ENCODE data around the gene OR10H3. TPM values are rescaled to one million over a fixed set of nuclear protein-coding genes. Genes with fewer than 3 reads are reported as not detected.

OR10H3 gene, protein sequence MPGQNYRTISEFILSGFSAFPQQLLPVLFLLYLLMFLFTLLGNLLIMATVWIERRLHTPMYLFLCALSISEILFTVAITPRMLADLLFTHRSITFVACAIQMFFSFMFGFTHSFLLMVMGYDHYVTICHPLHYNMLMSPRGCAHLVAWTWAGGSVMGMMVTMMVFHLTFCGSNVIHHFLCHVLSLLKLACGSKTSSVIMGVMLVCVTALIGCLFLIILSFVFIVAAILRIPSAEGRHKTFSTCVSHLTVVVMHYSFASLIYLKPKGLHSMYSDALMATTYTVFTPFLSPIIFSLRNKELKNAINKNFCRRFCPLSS
- not detected in 2 replicates for total RNA-seq (2014; rRNA removed)
- not detected for Bru-seq, nascent RNA
- not detected for BruChase-seq, experiment 1, labeled RNA remaining after a 6-hour chase
- not detected for BruChase-seq, experiment 2, labeled RNA remaining after a 2-hour chase
- long read RNA-seq: 0 reads

DNA sequence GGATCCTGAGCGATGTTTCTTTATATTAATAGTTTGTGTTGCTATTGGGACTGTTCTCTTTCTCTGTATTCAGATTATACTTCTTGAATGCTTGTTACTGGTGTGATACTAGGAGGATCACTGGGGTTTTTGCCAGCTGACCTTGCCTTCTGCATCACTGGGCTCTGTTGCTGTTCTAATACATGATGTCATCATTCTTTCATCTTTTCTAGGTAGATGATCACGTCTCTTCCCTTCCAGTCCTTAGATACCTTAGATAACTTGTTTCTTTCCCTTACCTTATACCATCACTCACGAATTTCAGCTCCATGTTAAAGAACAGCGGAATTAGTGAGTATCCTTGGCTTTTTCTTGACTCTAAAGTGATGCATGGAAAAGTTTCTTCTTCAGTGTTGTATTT is at the start of gene OR10H3:
Gene OR10H3 (plus strand): TSS at position 264 of the 400 bp plus-strand sequence. CDS start 3,408 bp downstream, outside the sequence.
- CTCF ChIA-PET: no interaction called here
- Histone ChIP-seq H3K4me1 (ENCODE audit: insufficient read depth, low read length) (no peaks in the 10 kb centered on the region), H3K9me3 (ENCODE audit: low read length) (0 out of 2 replicates have a peak, but pooled peaks cover 3% of the 10 kb centered on the region), H3K27ac (ENCODE audit: low read length) (no peak within 1 kb of the TSS), H3K9ac (ENCODE audit: low read length) (no peak within 1 kb of the TSS), H3K4me2 (ENCODE audit: low read length) (no peak within 1 kb of the TSS), H3K36me3 (ENCODE audit: low read depth, low read length) (no peaks in the 10 kb centered on the region), H4K20me1 (ENCODE audit: low read length) (no peaks in the 10 kb centered on the region), H3K79me2 (ENCODE audit: low read length) (no peaks in the 10 kb centered on the region), H3K4me3 (ENCODE audit: low read length) (no peak within 1 kb of the TSS), H2AFZ (ENCODE audit: low read length) (no peak within 1 kb of the TSS), H3K27me3 (ENCODE audit: low read length) (peaks cover 32% of the 10 kb centered on the region; the same call in 1 of the 2 replicates), H3K9me2 (replicated peaks; ENCODE audit: low read length) (no peaks in the 10 kb centered on the region), H3F3A (ENCODE audit: low read length, unreplicated experiment) (no peaks in the 10 kb centered on the region)
- POLR2A ChIA-PET (ENCODE audit: unreplicated experiment): no interaction called here
- BruUV-seq (replicated peaks): no TSS peak
- ATAC-seq (no peak), DNase-seq (no peak)
- intact Hi-C loops (cut with micrococcal nuclease): no loop called here
- TF ChIP-seq EZH2 (IDR thresholded peaks at IDR 0.05; ENCODE audit: low read length, unreplicated experiment) (no peak), EZH2phosphoT487 (IDR thresholded peaks at IDR 0.05; ENCODE audit: borderline replicate concordance, low read length) (no peak)
- TF ChIP-seq, protein P1, sequence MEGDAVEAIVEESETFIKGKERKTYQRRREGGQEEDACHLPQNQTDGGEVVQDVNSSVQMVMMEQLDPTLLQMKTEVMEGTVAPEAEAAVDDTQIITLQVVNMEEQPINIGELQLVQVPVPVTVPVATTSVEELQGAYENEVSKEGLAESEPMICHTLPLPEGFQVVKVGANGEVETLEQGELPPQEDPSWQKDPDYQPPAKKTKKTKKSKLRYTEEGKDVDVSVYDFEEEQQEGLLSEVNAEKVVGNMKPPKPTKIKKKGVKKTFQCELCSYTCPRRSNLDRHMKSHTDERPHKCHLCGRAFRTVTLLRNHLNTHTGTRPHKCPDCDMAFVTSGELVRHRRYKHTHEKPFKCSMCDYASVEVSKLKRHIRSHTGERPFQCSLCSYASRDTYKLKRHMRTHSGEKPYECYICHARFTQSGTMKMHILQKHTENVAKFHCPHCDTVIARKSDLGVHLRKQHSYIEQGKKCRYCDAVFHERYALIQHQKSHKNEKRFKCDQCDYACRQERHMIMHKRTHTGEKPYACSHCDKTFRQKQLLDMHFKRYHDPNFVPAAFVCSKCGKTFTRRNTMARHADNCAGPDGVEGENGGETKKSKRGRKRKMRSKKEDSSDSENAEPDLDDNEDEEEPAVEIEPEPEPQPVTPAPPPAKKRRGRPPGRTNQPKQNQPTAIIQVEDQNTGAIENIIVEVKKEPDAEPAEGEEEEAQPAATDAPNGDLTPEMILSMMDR (conservative IDR thresholded peaks at IDR 0.05; ENCODE audit: low read depth, low read length): no peak

DNA sequence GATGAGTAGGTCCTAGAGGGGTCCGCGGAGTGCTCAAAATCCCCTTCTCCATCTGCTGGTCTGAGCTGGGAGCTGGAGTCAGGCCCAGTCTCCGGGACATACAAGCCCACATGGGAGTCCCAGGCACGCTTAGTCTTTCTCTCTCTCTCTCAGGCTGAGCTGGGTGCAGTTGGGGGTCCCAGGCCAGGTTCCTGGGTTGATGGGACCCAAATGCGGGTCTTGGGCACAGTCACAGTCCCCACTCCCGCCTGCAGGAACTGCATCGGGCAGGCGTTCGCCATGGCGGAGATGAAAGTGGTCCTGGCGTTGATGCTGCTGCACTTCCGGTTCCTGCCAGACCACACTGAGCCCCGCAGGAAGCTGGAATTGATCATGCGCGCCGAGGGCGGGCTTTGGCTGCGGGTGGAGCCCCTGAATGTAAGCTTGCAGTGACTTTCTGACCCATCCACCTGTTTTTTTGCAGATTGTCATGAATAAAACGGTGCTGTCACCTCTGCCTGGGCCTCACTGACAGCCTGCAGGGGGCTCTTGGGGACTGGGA is 41.1 kb upstream of the OR10H3 start:
- Histone ChIP-seq H3F3A (ENCODE audit: low read length, unreplicated experiment) (no peaks in the 10 kb centered on the region), H3K9me3 (ENCODE audit: low read length) (no peaks in the 10 kb centered on the region), H3K9me2 (replicated peaks; ENCODE audit: low read length) (no peaks in the 10 kb centered on the region), H4K20me1 (ENCODE audit: low read length) (no peaks in the 10 kb centered on the region), H3K4me1 (ENCODE audit: insufficient read depth, low read length) (no peaks in the 10 kb centered on the region), H3K4me3 (ENCODE audit: low read length) (no peak overlapping the region), H3K9ac (ENCODE audit: low read length) (no peak overlapping the region), H3K4me2 (ENCODE audit: low read length) (no peak overlapping the region), H3K36me3 (ENCODE audit: low read depth, low read length) (no peaks in the 10 kb centered on the region), H3K27me3 (ENCODE audit: low read length) (peaks cover 43% of the 10 kb centered on the region), H2AFZ (ENCODE audit: low read length) (no peak overlapping the region), H3K27ac (ENCODE audit: low read length) (no peak overlapping the region), H3K79me2 (ENCODE audit: low read length) (no peaks in the 10 kb centered on the region)
- no TSS peak for BruUV-seq (replicated peaks)
- ATAC-seq (no peak), DNase-seq (no peak)
- TF ChIP-seq, protein P1 (conservative IDR thresholded peaks at IDR 0.05; ENCODE audit: low read depth, low read length): no peak
- TF ChIP-seq EZH2phosphoT487 (IDR thresholded peaks at IDR 0.05; ENCODE audit: borderline replicate concordance, low read length) (no peak), EZH2 (IDR thresholded peaks at IDR 0.05; ENCODE audit: low read length, unreplicated experiment) (no peak)
- ChIA-PET POLR2A (ENCODE audit: unreplicated experiment) (no interaction called here), CTCF (no interaction called here)
- intact Hi-C loops (cut with micrococcal nuclease): no loop called here
